GM18951 (cell line): Measurements from ENCODE around the gene TNK2.
A peak's percentile ranks its signal among the peaks of the same experiment; 100 is the strongest.

Experiments used
- POLR2A ChIP-seq: IDR thresholded peaks from 4 replicates; pipeline ENCODE4 v1.6.1; 2011; ENCODE audit warnings: mild to moderate bottlenecking; ENCODE audit not compliant: insufficient read length, insufficient read depth; ENCODE audit errors: extremely low read depth
- in situ Hi-C: fragments of 300-500 bp; cut with MboI; formaldehyde crosslinking; loops from one replicate; pipeline ENCODE4 v1.12.0; 2022; ENCODE audit warnings: low sequenced_read_pairs, mixed read lengths, inconsistent platforms; ENCODE audit not compliant: unreplicated experiment

TNK2 gene

GRCh38 chr3:195879416-195880036, 28.8 kb downstream of the TNK2 start:
- in situ Hi-C loops, result no loop called here
- TF ChIP-seq POLR2A, result no peak

- in situ Hi-C loops, result no loop called here
- no peak for TF ChIP-seq POLR2A
Measured at GRCh38 chr3:195878424-195879274, 29.7 kb downstream of the TNK2 start.

GRCh38 chr3:195877767-195878423, 30.5 kb downstream of the TNK2 start:
- TF ChIP-seq POLR2A, result peak; percentile 18
- in situ Hi-C loops, result no loop called here

- in situ Hi-C loops, result no loop called here
- no peak for TF ChIP-seq POLR2A
Measured at GRCh38 chr3:195877136-195877715, 31.1 kb downstream of the TNK2 start.

GRCh38 chr3:195876297-195877064, 31.9 kb downstream of the TNK2 start:
- in situ Hi-C loops, result no loop called here
- no peak for TF ChIP-seq POLR2A

- no peak for TF ChIP-seq POLR2A
- in situ Hi-C loops, result no loop called here
Measured at GRCh38 chr3:195875482-195876236, 32.7 kb downstream of the TNK2 start.

GRCh38 chr3:195873971-195874370, 34.4 kb downstream of the TNK2 start:
- in situ Hi-C loops, result loop anchor here (25.0 kb wide), 1 partner anchor 338 kb away; the partner anchor contains the start of genes SLC51A and ZDHHC19
- TF ChIP-seq POLR2A, result no peak

GRCh38 chr3:195873281-195873887, 35.0 kb downstream of the TNK2 start:
- no peak for TF ChIP-seq POLR2A
- in situ Hi-C loops, result loop anchor here (25.0 kb wide), 1 partner anchor 339 kb away; the partner anchor contains the start of genes SLC51A and ZDHHC19

GRCh38 chr3:195872800-195873199, 35.6 kb downstream of the TNK2 start:
- in situ Hi-C loops, result loop anchor here (25.0 kb wide), 1 partner anchor 340 kb away; the partner anchor contains the start of genes SLC51A and ZDHHC19

GRCh38 chr3:195872097-195872496, 36.3 kb downstream of the TNK2 start:
- in situ Hi-C loops, result loop anchor here (25.0 kb wide), 1 partner anchor 340 kb away; the partner anchor contains the start of genes SLC51A and ZDHHC19
- TF ChIP-seq POLR2A, result no peak

More at GRCh38 chr3:195872800-195873199, 35.6 kb downstream of the TNK2 start:
- TF ChIP-seq POLR2A, result no peak

- in situ Hi-C loops, result loop anchor here (25.0 kb wide), 1 partner anchor 341 kb away; the partner anchor contains the start of genes SLC51A and ZDHHC19
Measured at GRCh38 chr3:195871686-195872085, 36.7 kb downstream of the TNK2 start.
